NCI-H1436 (cell line): ENCODE measurements around the gene POMT1.

Source experiments
- DNase-seq: peaks from one replicate; lab custom pipeline; 2025; lab: John Stamatoyannopoulos, UW

POMT1 gene

DNA sequence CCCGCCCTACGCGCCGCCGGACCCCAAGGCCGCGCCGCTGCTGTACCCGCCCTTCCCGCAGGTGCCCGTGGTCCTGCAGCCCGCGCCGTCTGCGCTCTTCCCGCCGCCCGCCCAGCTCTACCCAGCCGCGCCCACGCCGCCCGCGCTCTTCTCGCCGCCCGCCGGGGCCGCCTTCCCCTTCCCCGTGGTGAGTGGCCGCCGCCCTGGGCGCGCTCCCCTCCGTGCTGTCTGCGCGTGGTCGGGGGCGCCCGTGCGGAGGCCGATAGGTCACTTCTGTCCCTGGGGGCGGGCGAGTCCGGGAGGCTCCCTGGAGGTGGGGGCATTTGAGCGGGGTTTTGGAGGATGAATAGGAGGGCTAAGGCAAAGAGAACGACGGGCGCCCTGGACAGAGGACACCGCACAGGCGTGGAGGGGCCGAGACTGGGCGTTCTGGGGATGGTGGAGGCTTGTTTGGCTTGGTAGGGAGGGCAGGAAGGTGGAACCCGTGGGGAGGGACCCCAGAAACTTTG lies 52.2 kb downstream of the POMT1 start:
- DNase-seq, result no peak

DNA sequence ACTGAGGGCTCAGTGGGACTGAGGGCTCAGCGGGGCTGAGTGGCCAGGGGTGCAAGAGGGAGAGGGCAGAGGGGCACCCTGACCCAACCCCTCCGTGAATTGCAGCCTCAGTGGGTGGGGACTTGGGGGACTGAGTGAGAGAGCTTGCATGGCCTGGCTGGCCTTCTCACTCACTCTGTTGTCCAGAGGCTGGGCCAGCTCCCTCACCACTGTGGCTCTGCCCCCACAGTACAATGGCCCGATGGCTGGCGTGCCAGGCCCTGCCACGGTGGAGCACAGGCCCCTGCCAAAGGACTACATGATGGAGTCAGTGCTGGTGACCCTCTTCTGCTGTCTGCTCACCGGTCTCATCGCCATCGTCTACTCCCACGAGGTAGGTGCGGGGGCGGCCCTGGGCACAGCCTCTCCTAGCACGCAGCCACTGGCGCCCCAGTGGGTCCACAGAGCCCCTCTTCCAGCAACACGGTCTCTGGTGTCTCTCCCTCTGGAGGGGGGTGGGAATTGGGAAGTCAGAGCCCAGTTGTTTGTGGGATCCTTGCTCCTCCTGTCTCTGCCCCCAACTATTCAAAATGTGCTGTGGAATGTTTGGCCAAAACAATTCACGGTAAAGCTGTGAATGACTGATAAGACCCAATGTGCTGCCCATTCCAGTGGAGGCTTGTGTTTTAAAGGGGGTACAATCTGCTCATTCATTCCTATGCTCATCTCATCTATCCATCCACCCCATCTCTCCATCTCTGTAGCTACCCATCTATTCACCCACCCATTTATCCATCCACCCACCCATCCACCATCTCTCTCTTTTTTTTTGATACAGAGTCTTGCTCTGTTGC lies 53.3 kb downstream of the POMT1 start:
- no peak for DNase-seq

DNA sequence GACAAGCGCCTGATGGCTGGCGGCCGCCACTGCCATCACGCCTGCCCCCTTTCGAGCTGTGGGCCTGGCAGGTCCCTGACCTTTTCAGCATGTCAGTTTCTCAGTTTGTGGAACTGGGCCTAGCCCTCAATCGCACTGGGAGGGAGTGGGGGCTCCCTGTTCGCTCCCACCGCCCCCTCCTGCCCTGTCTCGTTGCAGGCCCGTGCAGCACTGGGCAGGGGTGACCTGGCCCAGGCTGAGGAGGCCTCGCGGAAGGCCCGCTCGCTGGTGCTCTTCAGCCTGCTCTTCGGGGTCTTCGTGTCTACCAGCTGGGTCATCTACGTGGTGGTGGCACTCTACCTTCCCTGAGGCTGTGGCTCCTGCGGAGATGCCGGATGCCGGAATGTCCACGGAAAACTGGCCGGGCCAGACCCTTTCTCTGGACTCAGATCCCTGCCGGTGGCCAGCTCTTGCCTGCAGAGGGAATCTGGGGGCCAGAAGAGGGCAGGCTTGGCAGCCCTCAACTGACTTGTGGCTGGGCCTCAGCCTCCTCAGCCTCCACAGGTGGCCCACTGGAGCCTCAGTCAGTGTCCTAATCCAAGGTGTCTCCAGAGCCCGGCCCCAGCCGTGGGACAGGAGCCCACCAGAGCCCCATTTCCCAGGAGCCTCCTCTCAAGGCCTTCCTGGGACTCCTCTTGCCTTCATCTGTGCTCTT lies 55.3 kb downstream of the POMT1 start:
- no peak for DNase-seq

DNA sequence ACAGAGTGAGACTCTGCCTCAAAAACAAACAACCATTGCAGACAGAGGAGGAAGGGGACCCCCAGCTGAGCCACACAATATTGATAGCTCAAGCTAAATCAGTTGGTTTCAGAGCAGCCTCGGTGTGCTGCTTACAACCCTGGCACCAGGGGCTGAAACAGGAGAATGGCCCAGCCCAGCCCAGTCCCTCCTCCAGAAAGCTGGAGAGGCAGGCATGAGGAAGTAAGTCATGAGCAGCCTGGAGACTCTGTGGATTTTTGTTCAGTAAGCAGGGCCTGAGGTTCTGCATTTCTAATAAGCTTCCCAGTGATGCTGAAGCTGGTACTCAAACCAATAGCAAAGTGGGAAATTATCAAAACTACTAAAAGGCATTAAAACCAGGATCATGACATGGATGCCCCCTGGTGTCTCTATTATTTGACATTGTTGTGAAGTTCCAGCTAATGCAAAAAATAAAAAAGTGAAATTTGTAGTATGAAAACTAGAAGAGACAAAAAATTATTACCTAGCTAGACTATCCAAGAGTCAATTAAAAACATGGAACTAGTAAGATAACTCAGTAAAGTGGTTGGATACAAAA lies 56.8 kb downstream of the POMT1 start:
- DNase-seq, result no peak

DNA sequence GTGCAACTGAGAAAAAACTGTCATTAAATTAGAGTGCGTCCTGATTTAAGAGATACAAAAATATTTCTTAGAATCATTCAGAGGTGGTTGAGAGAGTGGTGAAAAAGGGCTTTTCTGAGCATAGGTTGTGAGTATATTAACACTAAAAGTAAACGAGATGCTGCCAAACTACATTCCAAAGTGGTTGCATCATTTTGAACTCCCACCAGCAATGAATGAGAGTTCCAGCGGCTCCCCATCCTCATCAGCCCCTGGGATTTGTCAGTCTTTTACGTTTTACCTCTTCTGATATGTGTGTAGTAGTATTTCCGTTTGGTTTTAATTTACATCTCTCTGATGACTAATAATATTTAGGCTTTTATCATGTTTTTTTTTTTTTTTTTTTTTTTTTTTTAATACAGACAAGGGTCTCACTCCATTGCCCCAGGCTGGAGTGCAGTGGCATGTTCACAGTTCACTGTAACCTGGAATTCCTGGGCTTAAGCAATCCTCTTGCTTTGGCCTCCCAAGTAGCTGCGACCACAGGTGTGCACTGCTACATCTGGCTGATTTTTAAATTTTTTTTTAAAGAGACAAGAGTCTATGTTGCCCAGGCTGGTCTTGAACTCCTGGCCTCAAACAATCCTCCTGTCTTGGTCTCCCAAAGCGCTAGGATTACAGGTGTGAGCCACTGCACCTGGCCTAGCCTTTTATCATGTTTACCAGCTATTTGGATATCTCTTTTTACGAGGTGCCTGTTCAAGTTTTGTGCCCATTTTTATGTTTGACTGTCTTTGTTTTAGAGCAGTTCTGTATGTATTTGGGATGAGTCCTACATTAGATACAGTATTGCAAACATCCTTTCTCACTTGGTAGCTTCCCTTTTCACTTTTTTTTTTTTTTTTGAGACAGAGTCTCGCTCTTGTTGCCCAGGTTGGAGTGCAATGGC lies 59.6 kb downstream of the POMT1 start:
- no peak for DNase-seq

DNA sequence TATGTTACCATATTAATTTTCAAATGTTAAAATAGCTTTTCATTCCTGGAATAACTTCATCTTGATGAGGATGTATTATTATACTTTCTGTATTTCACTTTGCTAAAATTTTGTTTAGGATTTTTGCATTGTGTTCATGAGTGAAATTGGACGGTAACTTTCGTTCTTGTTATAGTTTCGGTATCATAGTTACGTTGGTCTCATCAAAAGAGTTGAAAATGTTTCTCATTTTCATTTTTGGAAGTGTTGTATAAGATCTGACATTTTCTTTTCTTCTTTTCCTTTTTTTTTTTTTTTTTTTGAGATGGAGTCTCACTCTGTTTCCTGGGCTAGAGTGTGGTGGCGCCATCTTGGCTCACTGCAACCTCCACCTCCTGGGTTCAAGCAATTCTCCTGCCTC lies 62.7 kb downstream of the POMT1 start:
- DNase-seq, result no peak

DNA sequence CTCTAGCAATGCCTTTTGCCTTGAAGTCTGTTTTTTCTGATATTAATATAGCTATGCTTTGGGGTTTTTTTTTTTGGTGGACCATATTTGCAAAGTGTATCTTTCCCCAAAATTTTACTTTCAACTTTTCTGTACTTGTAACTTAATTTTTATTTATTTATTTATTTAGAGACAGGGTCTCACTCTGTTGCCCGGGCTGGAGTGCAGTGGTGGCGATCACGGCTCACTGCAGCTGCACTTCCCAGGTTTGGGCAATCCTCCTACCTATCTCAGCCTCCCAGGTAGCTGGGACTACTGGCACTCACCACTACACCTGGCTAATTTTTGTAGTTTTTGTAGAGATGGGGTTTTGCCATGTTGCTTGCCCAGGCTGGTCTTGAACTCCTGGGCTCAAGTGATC lies 63.4 kb downstream of the POMT1 start:
- no peak for DNase-seq

DNA sequence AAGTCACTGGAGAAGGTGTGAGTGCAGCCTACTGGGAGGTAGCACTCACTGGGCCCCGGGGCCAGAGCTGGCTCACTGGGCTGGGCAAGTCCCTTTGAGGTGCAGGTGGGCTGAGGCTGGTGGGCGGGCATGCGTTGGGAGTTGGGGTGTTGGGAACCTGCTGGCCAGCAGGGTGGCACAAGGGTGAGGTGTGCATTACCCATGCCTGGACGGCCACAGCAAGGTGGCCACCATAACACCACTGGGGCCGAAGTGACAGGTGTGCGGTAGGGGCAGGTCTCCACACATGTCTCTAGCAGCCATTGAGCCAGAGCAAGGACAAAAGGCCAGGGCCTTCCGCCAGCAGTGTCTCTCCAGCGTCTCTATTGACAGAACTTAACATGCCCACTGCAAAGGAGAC lies 65.2 kb downstream of the POMT1 start:
- DNase-seq, result no peak
